Measurements from ENCODE around the gene TEX38. TPM values are rescaled to one million over a fixed set of nuclear protein-coding genes. Genes with fewer than 3 reads are reported as not detected.
"Not testable (repeated sequence)": the region's sequence is repeated elsewhere in the genome, so short reads cannot be mapped to it uniquely, and the experiment has no call there.

TEX38 gene
- not detected for polyA plus RNA-seq (2012; ENCODE audit: insufficient read depth, insufficient read length)

DNA sequence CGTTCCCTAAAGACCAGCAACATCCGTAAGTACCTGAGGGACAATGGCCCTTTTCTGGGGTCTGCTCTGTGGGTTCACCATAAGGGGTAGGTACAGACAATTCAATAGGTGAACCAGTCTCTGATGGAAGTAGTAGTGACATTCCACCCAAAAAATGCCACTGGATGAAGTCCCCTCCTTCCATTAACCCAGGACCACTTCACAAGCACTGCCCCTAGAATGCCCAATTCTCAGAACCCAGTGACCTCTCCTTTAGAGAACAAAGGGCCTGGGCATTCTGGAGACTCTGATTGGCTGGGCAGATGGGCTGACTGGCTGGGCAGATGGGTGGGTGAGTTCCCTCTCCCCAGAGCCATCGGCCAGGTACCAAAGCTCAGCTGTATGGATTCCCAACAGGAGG is at the start of gene TEX38:
TSS of gene TEX38 (plus strand) at position 301 of the 400 bp plus-strand sequence. CDS start at position 382, 81 bp downstream.
- DNase-seq (ENCODE audit: low read depth, low spot score): no peak
- H3K4me3 ChIP-seq (ENCODE audit: low read length): no peak within 1 kb of the TSS

DNA sequence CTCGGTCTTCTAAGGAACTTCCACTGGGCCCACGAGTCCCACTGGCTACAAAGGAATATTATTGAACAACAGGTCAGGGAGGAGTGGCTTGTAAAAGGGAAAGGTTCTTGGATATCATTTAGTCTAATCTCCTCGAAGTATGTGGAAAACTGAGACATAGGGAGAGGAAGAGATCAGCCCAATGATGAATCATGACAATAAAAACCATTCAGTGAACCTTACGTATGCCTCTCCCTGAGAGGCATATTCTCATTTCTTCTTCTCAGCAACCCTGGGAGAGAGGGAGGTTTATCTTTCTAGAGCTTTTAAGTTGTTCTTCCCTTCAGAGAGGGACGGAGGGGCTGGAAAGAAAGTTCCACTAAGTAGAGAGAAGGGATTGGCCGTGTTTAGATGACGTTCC is 49.7 kb upstream of the TEX38 start:
- no peak for DNase-seq (ENCODE audit: low read depth, low spot score)
- H3K4me3 ChIP-seq (ENCODE audit: low read length): no peak overlapping the region

DNA sequence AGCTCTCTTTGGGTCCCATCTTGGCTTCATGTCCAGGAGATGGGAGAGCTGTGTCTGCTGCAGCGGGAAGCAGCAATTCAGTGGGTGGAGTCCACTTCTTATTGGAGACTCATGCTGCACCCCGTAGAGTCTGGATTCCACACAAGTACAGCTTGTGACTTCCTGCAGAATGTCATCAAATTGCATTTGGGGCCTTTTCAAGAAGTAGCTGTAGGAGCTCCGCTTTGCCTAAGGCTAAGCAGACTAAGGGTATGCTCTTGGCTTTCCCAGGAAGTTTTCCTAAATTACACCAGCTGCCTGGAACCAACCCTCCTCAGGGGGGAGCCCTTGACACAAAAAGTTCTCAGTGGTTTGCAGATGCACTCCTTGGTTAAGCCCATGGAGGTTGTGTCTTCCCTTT is 49.3 kb upstream of the TEX38 start:
- no peak overlapping the region for H3K4me3 ChIP-seq (ENCODE audit: low read length)

DNA sequence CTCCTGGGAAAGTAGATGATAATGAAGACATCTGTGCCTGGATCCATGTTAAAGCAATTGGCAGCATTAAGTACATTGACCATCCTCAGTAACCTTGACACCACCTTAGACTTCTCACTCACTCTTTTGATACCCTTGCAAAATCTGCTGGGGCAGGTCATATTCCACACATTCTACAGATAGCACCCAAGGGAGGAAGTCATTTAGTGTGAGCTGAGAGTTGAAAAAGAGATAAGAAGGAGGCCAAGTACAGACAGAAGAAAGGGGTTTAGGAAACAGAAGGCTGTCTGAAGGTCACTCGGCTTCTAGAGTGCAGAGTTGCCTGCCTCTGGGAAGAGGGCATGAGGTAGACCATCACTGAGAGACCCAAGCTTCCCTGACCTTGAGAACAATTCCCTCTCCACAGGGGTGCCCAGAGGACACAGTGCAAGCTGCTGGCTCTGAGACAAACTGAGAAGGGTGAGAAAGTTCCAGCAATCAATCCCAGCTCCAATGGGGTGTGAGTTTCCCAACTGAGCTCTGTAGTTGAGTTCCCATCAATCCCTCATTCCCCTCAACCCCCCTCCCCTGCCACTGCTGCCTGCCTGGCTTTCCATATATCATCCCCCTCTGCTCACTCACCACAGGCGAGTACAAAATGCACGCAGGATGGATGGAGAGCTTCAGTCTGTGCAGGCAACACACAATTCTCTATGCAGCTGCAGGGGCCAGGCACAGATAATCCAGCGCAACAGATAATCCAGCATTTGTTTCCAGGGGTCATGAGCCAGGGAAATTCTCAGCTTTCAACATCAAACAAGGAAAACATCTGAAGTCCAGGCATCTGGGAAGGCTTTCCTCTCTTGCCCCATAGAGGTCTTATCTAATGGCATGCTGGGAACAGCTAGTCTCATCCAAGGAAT is 47.7 kb upstream of the TEX38 start:
- no peak overlapping the region for H3K4me3 ChIP-seq (ENCODE audit: low read length)
- DNase-seq (ENCODE audit: low read depth, low spot score): no peak

More for the DNA sequence above, 49.3 kb upstream of the TEX38 start:
- DNase-seq (ENCODE audit: low read depth, low spot score): no peak

DNA sequence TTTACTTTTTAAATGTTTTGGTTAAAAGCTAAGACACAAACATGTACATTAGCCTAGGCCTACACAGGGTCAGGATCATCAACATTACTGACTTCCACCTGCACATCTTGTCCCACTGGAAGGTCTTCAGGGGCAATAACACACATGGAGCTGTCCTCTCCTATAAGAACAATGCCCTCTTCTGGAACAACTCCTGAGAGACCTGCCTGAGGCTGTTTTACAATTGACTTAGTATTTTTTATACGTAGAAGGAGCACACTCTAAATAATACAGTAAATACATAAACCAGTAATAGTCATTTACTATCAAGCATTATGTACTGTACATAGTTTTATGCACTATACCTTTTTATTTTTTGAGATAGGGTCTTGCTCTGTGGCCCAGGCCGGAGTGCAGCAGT is 40.9 kb upstream of the TEX38 start:
- no peak overlapping the region for H3K4me3 ChIP-seq (ENCODE audit: low read length)
- no peak for DNase-seq (ENCODE audit: low read depth, low spot score)

DNA sequence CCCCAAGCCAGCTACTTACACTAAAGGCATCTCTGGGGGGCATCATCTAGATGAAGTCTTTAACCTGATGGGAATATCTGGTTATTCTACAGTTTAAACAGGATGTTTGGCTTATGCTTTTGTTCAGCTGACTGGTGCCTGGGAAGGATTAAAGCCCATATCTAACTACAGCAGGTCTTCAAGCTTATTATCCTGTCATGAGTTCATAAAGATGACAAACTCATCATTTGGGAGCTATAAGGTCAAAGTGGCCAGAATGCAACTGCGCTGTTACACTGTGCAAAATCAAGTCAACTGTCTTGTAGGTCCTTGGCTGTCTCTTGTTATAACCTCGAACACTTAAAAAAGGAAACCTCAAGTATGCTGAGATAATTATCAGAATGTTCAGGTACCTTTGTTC is 36.4 kb upstream of the TEX38 start:
- H3K4me3 ChIP-seq (ENCODE audit: low read length): no peak overlapping the region
- DNase-seq (ENCODE audit: low read depth, low spot score): no peak

DNA sequence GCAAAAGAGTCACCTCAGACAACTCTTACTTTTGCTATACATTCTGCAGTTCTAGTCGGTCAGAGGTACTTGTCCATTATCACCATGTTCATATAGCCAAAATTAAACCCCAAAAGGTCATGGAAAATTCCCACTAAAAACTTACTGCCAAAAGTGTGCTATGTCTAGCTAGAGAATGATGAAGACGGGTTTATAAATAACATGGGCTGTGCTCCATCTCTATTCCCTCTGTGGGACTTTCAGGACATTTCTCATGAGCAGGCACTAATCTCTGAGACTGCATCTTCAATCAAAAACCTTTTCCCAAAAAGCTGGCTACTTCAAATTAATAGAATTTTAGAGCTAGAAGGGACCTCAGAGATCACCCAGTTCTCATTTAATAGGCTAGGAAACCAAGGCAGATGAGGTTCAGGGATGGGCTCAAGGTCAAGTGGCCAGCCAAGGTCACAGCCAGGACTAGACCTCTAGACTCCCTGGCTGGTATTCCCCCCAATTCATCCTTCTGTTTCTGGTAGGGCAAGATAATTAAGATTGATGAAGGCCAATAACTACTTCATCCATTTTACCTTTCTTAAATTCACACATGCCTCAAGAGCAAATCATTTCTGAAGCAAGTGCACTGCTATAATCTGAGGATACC is 34.1 kb upstream of the TEX38 start:
- DNase-seq (ENCODE audit: low read depth, low spot score): no peak
- no peak overlapping the region for H3K4me3 ChIP-seq (ENCODE audit: low read length)

DNA sequence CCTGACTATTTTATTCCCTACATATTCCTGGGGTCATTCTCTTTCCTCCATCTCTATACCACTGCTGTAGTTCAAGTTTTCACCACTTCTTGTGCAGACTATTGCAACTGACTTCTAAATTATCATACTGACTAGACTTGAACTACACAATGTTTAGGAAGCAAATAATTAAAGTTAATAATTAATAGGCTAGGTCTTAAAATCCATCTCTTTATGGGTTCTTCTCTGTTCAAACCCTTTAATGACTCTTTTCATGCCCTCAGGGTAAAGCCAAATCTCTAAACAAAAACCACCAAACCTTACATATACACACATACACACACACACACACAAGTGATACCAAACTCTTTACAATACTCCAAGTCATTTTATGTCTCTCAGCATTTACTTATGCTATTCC is 32.7 kb upstream of the TEX38 start:
- DNase-seq (ENCODE audit: low read depth, low spot score): no peak
- H3K4me3 ChIP-seq (ENCODE audit: low read length): no peak overlapping the region

DNA sequence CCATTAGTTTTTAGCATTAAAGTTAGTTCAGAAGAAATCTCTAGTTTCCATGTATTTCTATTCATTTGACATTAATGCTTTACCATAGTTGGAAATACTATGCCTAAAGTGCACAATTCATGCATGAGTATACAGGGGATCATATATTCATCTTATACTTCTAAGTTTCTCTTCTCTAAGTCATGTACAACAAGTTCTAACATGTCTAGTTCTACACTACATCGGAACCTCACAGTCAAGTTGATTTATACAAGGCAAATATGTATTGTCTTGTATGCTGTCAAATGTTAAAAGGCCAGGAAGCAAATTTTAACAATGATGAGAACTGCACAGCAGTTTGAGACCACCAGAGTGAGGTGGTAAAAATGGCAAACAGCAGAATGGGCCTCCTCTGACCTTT is 32.1 kb upstream of the TEX38 start:
- no peak overlapping the region for H3K4me3 ChIP-seq (ENCODE audit: low read length)
- no peak for DNase-seq (ENCODE audit: low read depth, low spot score)

DNA sequence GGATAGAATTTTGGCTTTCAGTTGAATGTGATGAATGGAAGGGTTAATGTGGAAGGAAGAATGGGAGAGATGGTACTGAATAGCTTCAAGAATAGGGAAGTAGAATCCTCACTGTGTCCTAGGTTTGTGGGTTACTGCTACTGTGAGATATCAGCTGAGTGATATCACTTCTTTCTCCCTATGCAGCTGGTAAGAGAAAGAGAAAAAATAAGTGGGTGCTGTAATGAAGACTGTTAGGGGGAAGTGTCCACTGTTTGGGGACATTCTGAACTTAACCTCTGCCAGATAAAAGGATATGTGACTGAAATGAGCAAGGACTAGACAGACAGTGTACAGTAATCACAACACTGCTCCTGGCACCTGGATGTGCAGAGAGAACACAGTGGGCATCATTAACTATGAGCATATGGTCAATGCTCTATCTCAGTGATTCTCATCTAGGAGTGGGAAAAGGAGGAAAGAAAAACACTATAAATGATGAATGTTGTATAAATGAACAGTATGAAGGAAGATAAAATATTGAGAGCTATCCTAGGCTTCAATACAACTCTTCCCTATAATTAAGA is 29.5 kb upstream of the TEX38 start:
- no peak overlapping the region for H3K4me3 ChIP-seq (ENCODE audit: low read length)
- no peak for DNase-seq (ENCODE audit: low read depth, low spot score)

DNA sequence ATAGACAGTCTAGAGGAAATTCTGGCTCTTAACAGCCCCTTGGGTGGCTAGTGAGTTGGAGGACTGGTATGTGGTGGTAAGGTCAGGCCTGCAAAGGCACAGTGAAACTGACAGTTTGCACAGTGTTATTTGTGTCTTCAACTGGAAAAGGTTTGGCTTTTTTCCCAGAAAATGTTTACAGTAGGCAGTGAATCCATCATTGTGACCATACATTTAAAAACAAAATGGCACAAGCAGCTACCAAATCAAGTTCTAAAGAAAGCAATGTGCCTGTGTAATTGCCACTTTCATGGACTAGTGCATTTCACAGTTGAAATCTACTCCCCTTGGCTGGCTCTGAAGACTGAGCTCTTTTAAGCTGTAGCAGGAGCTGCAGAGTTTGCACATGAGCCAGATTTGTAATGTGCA is 28.3 kb upstream of the TEX38 start:
- H3K4me3 ChIP-seq (ENCODE audit: low read length): no peak overlapping the region
- DNase-seq (ENCODE audit: low read depth, low spot score): no peak

DNA sequence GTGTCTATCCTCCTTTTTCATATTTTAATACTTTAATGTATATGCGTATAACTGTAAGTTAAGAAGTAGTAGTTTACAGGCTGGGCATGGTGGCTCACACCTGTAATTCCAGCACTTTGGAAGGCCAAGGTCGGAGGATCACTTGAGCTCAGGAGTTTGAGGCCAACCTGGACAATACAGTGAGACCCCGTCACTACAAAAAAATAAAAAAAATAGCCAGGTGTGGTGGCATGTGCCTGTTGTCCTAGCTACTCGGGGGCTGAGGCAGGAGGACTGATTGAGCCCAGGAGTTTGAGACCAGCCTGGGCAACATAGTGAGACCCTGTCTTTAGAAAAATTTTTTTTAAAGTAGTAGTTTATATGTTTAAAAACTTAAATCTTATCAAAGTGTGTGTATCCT is 25.8 kb upstream of the TEX38 start:
- DNase-seq (ENCODE audit: low read depth, low spot score): no peak
- H3K4me3 ChIP-seq (ENCODE audit: low read length): no peak overlapping the region

DNA sequence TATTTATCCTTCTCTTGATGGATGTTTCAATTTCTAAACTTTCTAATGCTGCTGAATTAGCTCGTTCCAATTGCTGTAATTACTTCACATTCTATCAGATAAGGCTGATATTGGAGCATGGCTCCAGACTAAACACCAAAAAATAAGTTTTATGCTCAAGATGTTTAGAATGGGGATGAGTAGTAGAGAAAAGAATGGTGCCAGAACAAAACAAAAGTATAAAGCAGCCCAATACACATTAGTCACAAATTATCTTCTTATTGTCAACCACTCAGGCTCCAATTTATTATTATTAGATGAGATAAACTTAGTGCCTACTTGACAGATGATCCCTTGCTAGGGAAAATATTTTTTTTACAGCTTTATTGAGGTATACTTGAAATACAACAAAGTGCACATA is 25.3 kb upstream of the TEX38 start:
- no peak overlapping the region for H3K4me3 ChIP-seq (ENCODE audit: low read length)
- DNase-seq (ENCODE audit: low read depth, low spot score): no peak

DNA sequence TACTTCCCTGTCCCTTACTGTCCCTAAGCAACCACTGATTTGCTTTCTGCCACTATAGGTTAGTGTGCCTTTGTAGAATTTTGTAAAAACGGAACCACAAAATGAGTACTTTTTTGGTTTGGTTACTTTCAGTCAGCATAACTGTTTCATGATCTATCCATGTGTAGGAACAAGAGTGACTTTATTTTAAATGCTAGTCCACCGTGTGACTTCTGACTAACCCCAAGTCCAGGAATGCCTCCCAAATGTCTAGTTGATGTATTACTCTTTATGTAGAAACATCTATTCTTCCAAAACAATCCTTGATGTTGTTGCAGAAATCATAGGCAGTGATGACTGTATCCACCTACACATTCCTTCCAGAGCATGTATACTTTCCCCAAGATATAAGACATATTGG is 24.8 kb upstream of the TEX38 start:
- no peak for DNase-seq (ENCODE audit: low read depth, low spot score)
- H3K4me3 ChIP-seq (ENCODE audit: low read length): no peak overlapping the region

DNA sequence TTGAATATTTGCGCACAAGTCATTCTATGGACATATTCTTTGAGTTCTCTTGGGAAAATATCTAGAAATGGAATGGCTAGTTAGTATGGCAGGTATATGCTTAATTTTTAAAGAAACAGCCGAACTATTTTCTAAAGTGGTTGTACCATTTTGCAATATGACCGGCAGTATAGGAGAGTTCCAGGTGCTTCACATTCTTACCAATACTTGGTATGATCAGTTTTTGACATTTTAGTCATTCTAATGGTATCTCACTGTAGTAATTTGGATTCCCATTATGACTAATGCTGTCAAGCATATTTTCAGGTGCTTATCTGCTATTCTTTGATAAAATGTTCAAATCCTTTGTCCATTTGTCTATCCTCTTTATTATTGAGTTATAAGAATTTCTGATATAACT is 24.0 kb upstream of the TEX38 start:
- no peak for DNase-seq (ENCODE audit: low read depth, low spot score)
- no peak overlapping the region for H3K4me3 ChIP-seq (ENCODE audit: low read length)

DNA sequence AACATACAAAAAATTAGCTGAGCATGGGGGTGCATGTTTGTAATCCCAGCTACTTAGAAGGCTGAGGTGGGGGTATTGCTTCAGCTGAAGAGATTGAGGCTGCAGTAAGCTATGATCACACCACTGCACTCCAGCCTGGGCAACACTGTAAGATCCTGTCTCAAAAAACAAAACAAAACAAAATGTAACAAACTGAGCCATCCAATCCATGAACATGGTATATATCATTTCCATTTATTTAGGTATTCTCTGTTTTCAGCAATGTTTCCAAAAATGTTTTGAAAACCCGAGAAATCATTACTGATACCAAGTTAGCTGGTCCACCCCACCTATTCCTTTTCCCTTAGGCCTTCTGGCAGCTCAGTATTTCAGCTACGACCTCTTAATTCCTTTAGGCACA is 21.9 kb upstream of the TEX38 start:
- no peak for DNase-seq (ENCODE audit: low read depth, low spot score)
- no peak overlapping the region for H3K4me3 ChIP-seq (ENCODE audit: low read length)

DNA sequence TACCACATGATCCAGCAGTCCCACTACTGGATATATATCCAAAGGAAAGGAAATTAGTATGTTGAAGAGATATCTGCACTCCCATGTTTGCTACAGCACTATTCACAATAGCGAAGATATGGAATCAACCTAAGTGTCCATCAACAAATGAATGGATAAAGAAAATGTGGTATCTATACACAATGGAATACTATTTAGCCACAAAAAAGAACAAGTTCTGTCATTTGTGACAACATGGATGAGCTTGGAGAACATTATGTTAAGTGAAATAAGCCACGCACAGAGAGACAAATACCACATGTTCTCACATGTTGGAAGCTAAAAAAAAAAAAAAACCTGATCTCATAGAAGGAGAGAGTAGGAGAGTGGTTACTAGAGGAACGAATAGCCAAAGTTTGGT is 21.2 kb upstream of the TEX38 start:
- DNase-seq (ENCODE audit: low read depth, low spot score): no peak
- H3K4me3 ChIP-seq (ENCODE audit: low read length): no peak overlapping the region

DNA sequence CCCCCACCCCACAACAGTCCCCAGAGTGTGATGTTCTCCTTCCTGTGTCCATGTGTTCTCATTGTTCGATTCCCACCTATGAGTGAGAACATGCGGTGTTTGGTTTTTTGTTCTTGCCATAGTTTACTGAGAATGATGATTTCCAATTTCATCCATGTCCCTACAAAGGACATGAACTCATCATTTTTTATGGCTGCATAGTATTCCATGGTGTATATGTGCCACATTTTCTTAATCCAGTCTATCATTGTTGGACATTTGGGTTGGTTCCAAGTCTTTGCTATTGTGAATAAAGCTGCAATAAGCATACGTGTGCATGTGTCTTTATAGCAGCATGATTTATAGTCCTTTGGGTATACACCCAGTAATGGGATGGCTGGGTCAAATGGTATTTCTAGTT is 20.5 kb upstream of the TEX38 start:
- DNase-seq (ENCODE audit: low read depth, low spot score); H3K4me3 ChIP-seq (ENCODE audit: low read length): not testable (repeated sequence)

DNA sequence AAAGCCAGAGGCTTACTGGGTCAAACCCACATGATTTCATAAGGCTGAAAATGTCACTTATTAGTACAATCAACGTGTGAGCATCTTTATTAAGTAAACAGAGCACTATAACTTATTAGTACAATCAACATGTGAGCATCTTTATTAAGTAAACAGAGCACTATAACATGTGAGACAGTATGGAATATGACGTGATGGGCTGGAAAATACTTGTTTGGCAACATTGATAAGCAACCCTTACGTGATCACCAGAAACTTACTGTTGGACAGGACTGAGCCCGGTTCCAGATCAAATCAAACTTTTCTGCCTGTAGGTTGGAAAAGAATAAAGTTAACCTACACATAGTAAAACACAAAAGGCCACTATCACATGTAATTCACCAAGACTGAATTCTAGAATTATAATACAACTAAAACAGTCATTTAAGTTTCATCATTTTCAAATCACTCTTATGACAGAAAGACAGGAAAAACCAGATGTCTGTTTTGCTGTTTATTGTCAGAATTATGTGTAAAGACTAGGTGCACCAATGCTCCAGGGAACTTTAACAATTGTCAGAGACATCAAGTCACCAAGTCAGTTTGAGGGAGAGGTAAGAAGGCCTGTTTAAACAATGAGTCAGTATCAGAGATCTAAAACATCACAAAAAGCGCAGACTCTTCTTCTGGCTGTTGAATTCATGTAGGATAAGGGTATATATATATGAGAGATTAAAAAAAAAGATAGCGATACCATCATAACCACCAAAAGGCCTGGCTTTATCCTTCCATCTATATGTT is 19.1 kb upstream of the TEX38 start:
- no peak overlapping the region for H3K4me3 ChIP-seq (ENCODE audit: low read length)
- peak; percentile 37 for DNase-seq (ENCODE audit: low read depth, low spot score)
